Measurements from ENCODE around the gene TMPRSS11B. TPM values are rescaled to one million over a fixed set of nuclear protein-coding genes. Genes with fewer than 3 reads are reported as not detected.
"Not testable (repeated sequence)": the region's sequence is repeated elsewhere in the genome, so short reads cannot be mapped to it uniquely, and the experiment has no call there.

Gene TMPRSS11B
- total RNA-seq, 3 donors from 2014 or later: not detected

- intact Hi-C loops (cut with DNase I; ENCODE audit: low total_unique reads): loop anchor here (5.0 kb wide), 1 partner anchor 751 kb away; no protein-coding TSS in a partner anchor
- Histone ChIP-seq H3K36me3 (no peaks in the 10 kb centered on the region), H3K27ac (no peak overlapping the region), H3K9me3 (no peaks in the 10 kb centered on the region), H3K27me3 (no peaks in the 10 kb centered on the region), H3K4me1 (no peaks in the 10 kb centered on the region), H3K4me3 (no peak overlapping the region)
- DNase-seq (ENCODE audit: low spot score in 2 of 2): no peak
- no peak for TF ChIP-seq POLR2A (IDR thresholded peaks at IDR 0.05)
- no peak for TF ChIP-seq POLR2AphosphoS5 (IDR thresholded peaks at IDR 0.05)
- no peak for TF ChIP-seq CTCF (IDR thresholded peaks at IDR 0.05)
Measured at GRCh38 chr4:68283095-68283494, 37.6 kb upstream of the TMPRSS11B start.

- H3K4me3 ChIP-seq; H3K27ac ChIP-seq; H3K4me1 ChIP-seq; DNase-seq (ENCODE audit: low spot score in 2 of 2); H3K27me3 ChIP-seq; H3K36me3 ChIP-seq; H3K9me3 ChIP-seq: not testable (repeated sequence)
- intact Hi-C loops (cut with DNase I; ENCODE audit: low total_unique reads): loop anchor here (5.0 kb wide), 1 partner anchor 750 kb away; no protein-coding TSS in a partner anchor
Measured at GRCh38 chr4:68281796-68282740, 36.6 kb upstream of the TMPRSS11B start.

GRCh38 chr4:68278029-68278428 lies 32.5 kb upstream of the TMPRSS11B start:
- intact Hi-C loops (cut with DNase I; ENCODE audit: low total_unique reads): loop anchor here (10.0 kb wide), 1 partner anchor 97 kb away; no protein-coding TSS in a partner anchor
- Histone ChIP-seq H3K36me3 (no peaks in the 10 kb centered on the region), H3K4me1 (no peaks in the 10 kb centered on the region), H3K9me3 (no peaks in the 10 kb centered on the region), H3K27me3 (no peaks in the 10 kb centered on the region), H3K4me3 (no peak overlapping the region), H3K27ac (no peak overlapping the region)
- TF ChIP-seq POLR2AphosphoS5 (IDR thresholded peaks at IDR 0.05) (no peak), CTCF (IDR thresholded peaks at IDR 0.05) (no peak), POLR2A (IDR thresholded peaks at IDR 0.05) (no peak)
- DNase-seq (ENCODE audit: low spot score in 2 of 2): no peak

- TF ChIP-seq POLR2AphosphoS5 (IDR thresholded peaks at IDR 0.05): no peak
- Histone ChIP-seq H3K27ac (no peak overlapping the region), H3K4me3 (no peak overlapping the region), H3K36me3 (no peaks in the 10 kb centered on the region), H3K9me3 (no peaks in the 10 kb centered on the region), H3K4me1 (no peaks in the 10 kb centered on the region), H3K27me3 (no peaks in the 10 kb centered on the region)
- DNase-seq (ENCODE audit: low spot score in 2 of 2): no peak
- intact Hi-C loops (cut with DNase I; ENCODE audit: low total_unique reads): loop anchor here (10.0 kb wide), 1 partner anchor 97 kb away; no protein-coding TSS in a partner anchor
Measured at GRCh38 chr4:68277627-68278026, 32.1 kb upstream of the TMPRSS11B start.

- no peaks in the 10 kb centered on the region for H3K9me3 ChIP-seq
- H3K4me1 ChIP-seq: no peaks in the 10 kb centered on the region
- no peaks in the 10 kb centered on the region for H3K27me3 ChIP-seq
- no peaks in the 10 kb centered on the region for H3K36me3 ChIP-seq
- no peak for DNase-seq (ENCODE audit: low spot score in 2 of 2)
- no peak overlapping the region for H3K27ac ChIP-seq
- H3K4me3 ChIP-seq: no peak overlapping the region
- TF ChIP-seq CTCF (IDR thresholded peaks at IDR 0.05) (no peak), POLR2AphosphoS5 (IDR thresholded peaks at IDR 0.05) (no peak), POLR2A (IDR thresholded peaks at IDR 0.05) (no peak)
- intact Hi-C loops (cut with DNase I; ENCODE audit: low total_unique reads): loop anchor here (10.0 kb wide), 1 partner anchor 102 kb away; no protein-coding TSS in a partner anchor
Measured at GRCh38 chr4:68272860-68273259, 27.4 kb upstream of the TMPRSS11B start.

- peak overlapping the region in 1 of 3 donors; percentile 20 for H3K4me3 ChIP-seq
- H3K27ac ChIP-seq: no peak overlapping the region
Measured at GRCh38 chr4:68272380-68272779, 26.9 kb upstream of the TMPRSS11B start.

More at GRCh38 chr4:68272380-68272779, 26.9 kb upstream of the TMPRSS11B start:
- DNase-seq (ENCODE audit: low spot score in 2 of 2): no peak
- Histone ChIP-seq H3K9me3 (no peaks in the 10 kb centered on the region), H3K4me1 (no peaks in the 10 kb centered on the region), H3K36me3 (no peaks in the 10 kb centered on the region), H3K27me3 (no peaks in the 10 kb centered on the region)
- TF ChIP-seq CTCF (IDR thresholded peaks at IDR 0.05) (no peak), POLR2AphosphoS5 (IDR thresholded peaks at IDR 0.05) (no peak), POLR2A (IDR thresholded peaks at IDR 0.05) (no peak)
- intact Hi-C loops (cut with DNase I; ENCODE audit: low total_unique reads): loop anchor here (10.0 kb wide), 1 partner anchor 102 kb away; no protein-coding TSS in a partner anchor

All from breast epithelium (tissue), 4 donors.